ENCODE measurements around the gene ELMO2.

The ELMO2 gene

DNA sequence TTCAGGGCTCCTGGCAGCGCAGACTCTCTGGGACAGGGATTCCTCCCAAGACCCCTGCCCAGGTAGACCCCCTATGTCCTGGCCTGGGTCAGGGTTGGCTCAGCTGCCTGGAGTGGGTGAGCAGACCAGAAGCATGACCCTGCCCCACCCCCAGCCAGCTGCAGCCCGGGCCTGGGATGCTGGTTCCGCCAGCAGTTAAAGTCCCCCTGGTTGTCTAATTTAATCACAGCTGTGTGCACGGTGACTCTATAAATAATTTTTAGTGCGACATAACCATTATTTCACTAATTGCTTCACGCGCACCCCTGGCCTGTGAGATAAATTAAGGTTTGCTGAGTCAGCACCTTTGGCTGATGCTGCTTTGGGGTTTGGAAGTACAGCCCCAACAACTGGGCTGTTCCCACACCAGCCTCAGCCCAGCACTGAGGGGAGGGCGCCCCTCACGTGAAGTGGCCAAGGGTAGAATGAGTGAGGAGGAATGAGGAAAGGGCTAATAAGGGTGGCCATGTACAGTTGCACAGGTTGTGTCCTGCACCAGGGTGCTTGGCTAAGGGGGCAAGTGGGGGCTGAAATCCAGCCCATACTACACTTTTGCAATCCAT lies 72.0 kb downstream of the ELMO2 start:
- DNase-seq (ENCODE audit: low read depth in 1 of 2, low spot score in 1 of 2), result no peak

GRCh38 chr20:46333161-46333991 lies 73.0 kb downstream of the ELMO2 start:
- no peak for DNase-seq (ENCODE audit: low read depth in 1 of 2, low spot score in 1 of 2)

DNA sequence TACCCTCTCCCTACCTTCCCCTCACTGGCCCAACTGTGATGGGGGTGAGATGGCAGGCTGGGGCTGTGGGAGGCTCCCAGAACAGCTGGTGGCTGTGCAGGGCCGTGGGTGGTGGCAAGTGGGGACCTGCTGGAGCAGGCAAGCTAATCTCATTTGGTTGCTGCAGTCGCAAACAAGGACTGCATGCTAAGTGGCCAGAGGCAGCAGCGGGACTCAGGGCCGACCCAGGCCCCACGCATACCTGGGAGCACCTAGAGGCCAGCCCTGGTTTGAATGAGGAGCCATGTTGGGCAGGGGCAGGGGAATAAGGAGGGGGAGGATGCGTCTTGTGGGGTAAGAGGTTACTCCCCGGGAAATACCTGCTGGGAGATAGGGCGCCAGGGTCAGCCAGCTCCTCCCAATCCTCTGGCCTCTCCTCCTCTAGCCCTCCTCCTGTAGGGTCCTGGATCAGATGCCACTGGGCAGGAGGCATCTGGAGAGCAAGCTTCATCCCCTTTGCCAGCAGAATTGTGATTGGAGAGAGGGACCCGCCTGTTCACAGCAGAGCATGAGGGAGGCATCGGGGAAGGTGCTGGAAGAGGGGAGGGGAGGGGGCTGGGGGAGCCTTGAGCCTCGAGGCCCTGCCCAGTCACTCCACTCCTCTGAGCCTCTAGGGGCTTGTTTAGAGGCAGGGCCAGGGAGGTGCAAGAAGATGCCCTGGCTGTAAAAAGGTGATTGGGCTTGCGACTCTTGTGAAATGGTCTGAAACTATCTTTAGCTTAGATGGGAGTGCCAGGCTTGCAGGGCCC lies 73.8 kb downstream of the ELMO2 start:
- DNase-seq (ENCODE audit: low read depth in 1 of 2, low spot score in 1 of 2), result no peak

DNA sequence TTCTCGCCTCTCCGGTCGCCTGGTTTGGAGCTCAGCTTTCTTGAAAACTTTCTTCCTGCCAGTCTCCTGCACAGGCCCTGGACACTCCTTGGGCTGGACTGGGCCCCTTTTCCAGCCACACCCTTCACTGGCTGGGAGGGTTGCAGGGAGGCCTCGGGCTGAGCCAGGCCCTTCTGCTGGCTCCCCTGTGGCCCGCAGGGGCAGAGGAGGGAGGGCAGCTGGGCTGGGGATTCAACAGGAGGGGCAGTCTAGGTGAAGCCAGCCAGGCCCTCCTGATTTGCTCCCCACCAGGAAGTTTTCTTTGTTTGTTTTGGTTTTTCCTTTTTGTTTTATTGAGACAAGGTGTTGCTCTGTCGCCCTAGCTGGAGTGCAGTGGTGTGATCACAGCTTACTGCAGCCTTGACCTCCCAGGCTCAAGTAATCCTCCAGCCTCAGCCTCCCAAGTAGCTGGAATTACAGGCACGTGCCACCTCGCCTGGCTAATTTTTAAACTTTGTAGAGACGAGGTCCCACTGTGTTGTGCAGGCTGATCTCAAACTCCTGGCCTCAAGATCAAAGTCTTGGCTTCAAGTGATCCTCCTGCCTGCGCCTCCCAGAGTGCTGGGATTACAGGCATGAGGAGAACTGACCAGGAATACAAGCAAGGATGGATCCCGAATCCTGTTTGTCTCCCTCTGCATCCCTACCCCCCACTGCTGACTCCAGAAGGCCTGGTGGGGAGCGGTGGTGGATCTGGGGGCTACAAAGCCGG lies 74.6 kb downstream of the ELMO2 start:
- no peak for DNase-seq (ENCODE audit: low read depth in 1 of 2, low spot score in 1 of 2)

DNA sequence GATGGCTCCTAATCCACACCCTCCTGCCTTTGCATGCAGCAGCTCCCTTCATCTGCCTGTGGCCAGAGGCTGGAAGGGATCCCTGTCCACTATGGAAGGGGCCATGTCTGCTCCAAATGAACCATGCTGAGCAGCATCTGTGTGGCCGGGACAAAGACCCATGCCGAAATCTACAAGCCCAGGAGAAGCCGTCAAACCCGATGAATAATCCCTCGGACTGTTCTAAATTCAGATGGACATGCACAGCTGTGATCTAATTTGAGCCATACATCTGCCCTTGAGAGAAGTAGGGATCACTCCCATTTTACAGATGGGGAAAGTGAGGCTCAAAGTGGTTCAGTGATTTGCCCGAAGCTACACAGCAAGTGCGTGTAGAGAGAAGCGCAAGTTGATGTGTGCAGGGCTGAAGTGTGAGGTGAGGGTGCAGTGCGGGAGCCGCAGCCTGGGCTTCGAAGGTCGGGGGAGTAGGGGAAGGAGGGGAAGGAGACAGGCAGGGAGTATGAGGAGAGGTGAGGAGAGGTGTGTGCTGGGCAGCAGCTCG lies 75.5 kb downstream of the ELMO2 start:
- DNase-seq (ENCODE audit: low read depth in 1 of 2, low spot score in 1 of 2), result no peak

- no peak for DNase-seq (ENCODE audit: low read depth in 1 of 2, low spot score in 1 of 2)
Measured at GRCh38 chr20:46330072-46330763, 76.2 kb downstream of the ELMO2 start.

DNA sequence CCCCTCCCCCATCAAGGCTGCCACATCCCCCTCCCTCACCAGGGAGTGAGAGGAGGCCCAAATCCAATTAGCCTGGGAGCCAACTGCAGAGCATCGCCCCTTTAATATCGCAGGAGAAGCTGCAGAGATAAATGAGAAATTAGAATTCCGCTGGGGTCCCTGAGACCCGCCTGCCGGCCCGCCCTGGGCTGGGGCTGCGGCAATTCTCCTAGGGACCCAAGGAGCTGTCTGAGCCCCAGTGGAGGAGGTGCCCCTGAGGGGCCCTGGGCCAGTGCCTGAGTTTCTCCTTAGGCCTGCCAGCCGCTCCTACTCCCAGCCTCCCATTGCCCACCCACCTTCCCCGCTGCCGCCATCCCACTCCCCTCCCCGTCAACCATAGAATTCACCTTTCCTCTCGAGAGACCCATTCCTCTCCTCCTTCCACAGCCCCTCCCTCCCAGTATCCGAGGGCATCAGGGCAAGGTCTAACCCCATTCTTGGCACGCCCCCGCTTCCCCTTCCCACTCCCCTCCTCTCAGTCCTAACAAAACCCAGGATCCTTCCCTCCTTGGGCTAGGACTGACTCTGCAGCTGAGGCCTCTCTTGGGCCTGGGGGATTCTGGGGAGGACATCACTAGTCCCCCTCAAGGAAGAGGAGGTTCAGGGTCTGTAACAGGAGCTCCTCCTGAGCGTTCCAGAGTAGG lies 78.1 kb downstream of the ELMO2 start:
- DNase-seq (ENCODE audit: low read depth in 1 of 2, low spot score in 1 of 2), result no peak

GRCh38 chr20:46327557-46327956 lies 78.9 kb downstream of the ELMO2 start:
- no peak for DNase-seq (ENCODE audit: low read depth in 1 of 2, low spot score in 1 of 2)

DNA sequence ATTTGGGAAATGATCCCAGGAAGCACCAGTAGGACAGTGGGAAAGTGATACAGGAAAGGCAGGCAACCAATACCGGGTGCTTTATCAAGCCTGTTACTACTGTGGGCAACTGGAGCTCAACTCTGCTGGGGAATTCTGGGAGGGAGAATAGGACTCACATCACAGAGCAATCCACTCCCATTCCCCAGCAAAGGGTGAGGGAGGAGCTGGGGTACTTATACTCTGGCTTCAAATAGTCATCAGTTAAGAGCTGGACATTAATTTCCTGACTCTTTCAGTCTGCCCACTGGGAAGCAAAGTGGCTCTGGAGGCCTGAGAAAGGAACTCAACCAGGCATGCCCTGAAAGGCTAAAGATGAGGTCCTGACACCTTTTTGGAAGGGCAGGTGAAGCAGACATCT lies 80.6 kb downstream of the ELMO2 start:
- no peak for DNase-seq (ENCODE audit: low read depth in 1 of 2, low spot score in 1 of 2)

DNA sequence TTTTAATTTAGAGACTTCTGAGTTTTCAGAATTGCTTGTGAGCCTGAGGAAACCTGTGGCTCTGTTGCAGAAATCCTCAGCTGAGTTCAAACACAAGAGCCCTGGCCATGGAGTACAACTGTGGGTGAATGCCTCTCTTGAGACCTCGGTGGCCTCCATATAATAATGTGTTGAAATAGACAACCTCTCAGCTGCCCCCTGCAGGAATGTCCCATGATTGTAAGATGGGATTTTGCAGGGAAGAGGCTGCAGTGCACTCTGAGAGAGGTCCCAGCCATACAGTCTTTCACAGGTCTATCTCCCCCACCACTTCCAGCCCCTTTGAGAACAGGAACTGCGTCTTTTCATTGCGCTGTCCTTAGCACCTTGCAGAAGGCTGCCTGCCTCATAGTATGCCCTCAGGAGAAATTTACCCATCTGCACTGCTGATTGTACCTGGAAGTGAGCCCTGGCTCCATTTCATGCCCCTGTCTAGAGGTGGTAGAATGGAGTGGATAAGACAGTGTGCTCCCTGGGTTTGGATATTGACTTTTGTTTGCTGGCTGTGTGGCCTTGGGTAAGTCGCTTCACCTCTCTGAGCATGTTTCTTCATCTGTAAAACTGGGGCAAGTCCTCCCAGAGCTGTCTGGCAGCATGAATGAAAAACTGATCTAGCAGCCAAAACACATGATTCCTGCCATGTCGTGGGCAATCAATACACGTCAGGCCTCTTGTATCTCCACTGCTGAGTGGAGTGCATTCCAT lies 81.3 kb downstream of the ELMO2 start:
- no peak for DNase-seq (ENCODE audit: low read depth in 1 of 2, low spot score in 1 of 2)

- DNase-seq (ENCODE audit: low read depth in 1 of 2, low spot score in 1 of 2), result no peak
Measured at GRCh38 chr20:46324379-46324778, 82.0 kb downstream of the ELMO2 start.

GRCh38 chr20:46323557-46323956 lies 82.9 kb downstream of the ELMO2 start:
- no peak for DNase-seq (ENCODE audit: low read depth in 1 of 2, low spot score in 1 of 2)

DNA sequence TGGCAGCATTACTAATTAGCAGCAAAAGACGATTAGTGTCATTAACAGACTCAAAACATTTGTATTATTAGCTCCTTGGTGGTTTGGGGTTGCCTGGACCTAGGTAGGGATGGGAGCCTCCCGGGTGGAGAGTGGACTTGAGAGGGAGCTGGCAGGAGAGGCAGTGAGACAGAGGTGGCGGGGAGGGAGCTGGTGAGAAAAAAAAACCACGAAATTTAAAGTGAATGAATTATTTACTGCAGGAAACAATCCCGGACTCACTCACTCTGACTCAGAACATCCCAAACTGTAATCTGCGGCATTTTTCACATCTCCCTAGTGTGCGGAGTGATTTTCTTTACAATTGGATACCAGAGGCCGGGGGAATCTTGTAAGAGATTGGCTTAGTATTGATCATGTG lies 83.8 kb downstream of the ELMO2 start:
- DNase-seq (ENCODE audit: low read depth in 1 of 2, low spot score in 1 of 2), result no peak

- DNase-seq (ENCODE audit: low read depth in 1 of 2, low spot score in 1 of 2), result no peak
Measured at GRCh38 chr20:46317685-46318177, 88.7 kb downstream of the ELMO2 start.

DNA sequence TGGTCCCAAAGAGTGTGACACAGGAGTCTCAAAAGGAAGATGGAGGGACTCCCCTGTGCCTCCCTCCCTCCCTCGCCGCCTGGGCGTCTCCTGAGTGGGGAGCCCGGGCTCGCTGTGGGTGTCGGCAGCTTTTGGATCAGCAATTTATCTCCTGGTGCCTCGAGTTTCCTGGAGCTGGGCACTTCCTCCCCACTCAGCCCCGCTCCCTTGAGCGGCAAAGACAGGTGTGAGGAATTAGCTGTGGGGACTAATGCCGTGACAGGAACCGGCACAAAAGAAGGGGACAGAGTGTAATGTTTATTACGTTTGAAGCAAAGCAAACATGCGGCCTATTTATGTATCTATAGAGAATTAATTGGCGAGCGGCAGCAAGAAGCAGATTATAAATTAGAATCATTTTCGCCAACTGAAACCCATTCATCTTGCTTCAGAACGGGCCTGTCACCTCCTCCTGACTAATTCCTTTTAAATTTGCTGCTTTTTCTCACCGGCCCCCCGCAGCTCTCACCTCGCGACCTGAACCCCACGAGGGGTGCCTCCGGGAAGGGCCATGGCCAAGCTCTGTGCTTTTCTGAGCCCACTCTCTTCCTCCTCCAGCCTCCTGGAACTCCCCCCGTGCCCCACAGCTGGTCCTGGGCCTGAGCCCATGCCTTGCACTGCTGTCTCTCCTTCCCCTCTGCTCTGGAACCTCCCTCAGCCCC lies 89.3 kb downstream of the ELMO2 start:
- no peak for DNase-seq (ENCODE audit: low read depth in 1 of 2, low spot score in 1 of 2)
